K562 (cell line): ENCODE results near the gene P4HB. TPM values are rescaled to one million over a fixed set of nuclear protein-coding genes. Genes with fewer than 3 reads are reported as not detected.

Source experiments
- ATAC-seq: fragments of 200-7000 bp; cut with Tn5 transposase; 3 replicates; pipeline ENCODE4 v1.9.1; 2020; ENCODE audit warnings: moderate library complexity
- BruUV-seq: library from RNA; stranded (reverse); fragments of 400-500 nt; replicated peaks from 2 replicates; lab custom pipeline; 2021; lab: Mats Ljungman, UMichigan
- CTCF ChIA-PET: fragments of 300-600 bp; formaldehyde crosslinking; extraction: SDS; loops from one replicate; lab custom pipeline; 2021; ENCODE audit warnings: low intra/inter-chr PET ratio; lab: Yijun Ruan, JAX
- POLR2A ChIA-PET: fragments of 300-600, 350-650 bp; sonication (Branson Sonifier 250); formaldehyde crosslinking; extraction: SDS; loops from one replicate; lab custom pipeline; 2021; ENCODE audit warnings: antibody characterized with exemption, inconsistent platforms; lab: Yijun Ruan, JAX
- DNase-seq, 4 experiments: peaks; one replicate each; pipeline versions ENCODE4 v3.0.0 to v3.0.0-alpha.2; 2011 to 2018; ENCODE audit warnings: low spot score in 3 of 4, mixed read lengths in 3 of 4; ENCODE audit errors: extremely low read depth in 1 of 4
- FAIRE-seq: peaks from 2 replicates; lab custom pipeline; 2011; peaks lifted over from hg19 to GRCh38; lab: Jason Lieb, UNC
- H2AFZ ChIP-seq: 2 replicates; pipeline ENCODE4 v1.6.0; 2011; ENCODE audit warnings: low read depth, low read length, control low read depth, inconsistent platforms
- H3K27ac ChIP-seq: fragments of 200-600 bp; 3 replicates; pipeline ENCODE4 v1.8.0; 2011; ENCODE audit warnings: low read depth, mild to moderate bottlenecking, control low read depth, inconsistent platforms, low read length, moderate library complexity, mixed read lengths; ENCODE audit errors: extremely low read depth
- H3K27me3 ChIP-seq, 2 experiments: fragments of 300-600 bp in 1 of 2; 2 replicates in 1 of 2; 3 replicates in 1 of 2; pipeline versions ENCODE4 v1.6.0 to v1.8.0; 2011; ENCODE audit warnings: inconsistent platforms in 2 of 2, low read length in 2 of 2, mild to moderate bottlenecking in 1 of 2, mixed read lengths in 1 of 2, moderate library complexity in 1 of 2; ENCODE audit not compliant: control insufficient read depth in 2 of 2, insufficient read depth in 2 of 2
- H3K36me3 ChIP-seq: fragments of 300-600 bp; 3 replicates; pipeline ENCODE4 v1.8.0; 2011; ENCODE audit warnings: mild to moderate bottlenecking, low read length, inconsistent platforms; ENCODE audit not compliant: control insufficient read depth, insufficient read depth
- H3K4me1 ChIP-seq, 2 experiments: fragments of 200-600 bp in 1 of 2; replicated peaks in 1 of 2; 2 replicates in 1 of 2; 3 replicates in 1 of 2; pipeline versions ENCODE4 v1.5.1 to v1.8.0; 2011; ENCODE audit warnings: inconsistent platforms in 2 of 2, low read length in 2 of 2, mild to moderate bottlenecking in 1 of 2, mixed read lengths in 1 of 2, moderate library complexity in 1 of 2; ENCODE audit not compliant: control insufficient read depth in 2 of 2, insufficient read depth in 2 of 2
- H3K4me2 ChIP-seq: 2 replicates; pipeline ENCODE4 v1.6.1; 2011; ENCODE audit warnings: low read length, control low read depth, inconsistent platforms, mixed read lengths; ENCODE audit not compliant: insufficient read depth
- H3K4me3 ChIP-seq: fragments of 200-600 bp; sonication (generic), shearing (Covaris generic); 2 replicates; pipeline ENCODE4 v1.5.1; 2016; ENCODE audit warnings: control low read depth, inconsistent platforms
- H3K79me2 ChIP-seq: fragments of 200-600 bp; 3 replicates; pipeline ENCODE4 v1.8.0; 2011; ENCODE audit warnings: low read length, inconsistent platforms; ENCODE audit not compliant: control insufficient read depth, insufficient read depth
- H3K9ac ChIP-seq, 2 experiments: 2 replicates each; pipeline versions ENCODE4 v1.6.0 to v1.6.1; 2011; ENCODE audit warnings: low read depth in 2 of 2, low read length in 2 of 2, control low read depth in 1 of 2, inconsistent platforms in 1 of 2, mild to moderate bottlenecking in 1 of 2, mixed read lengths in 1 of 2; ENCODE audit not compliant: insufficient read depth in 1 of 2
- H3K9me1 ChIP-seq: one replicate; pipeline ENCODE4 v1.6.0; 2011; ENCODE audit warnings: inconsistent platforms, mild to moderate bottlenecking, low read length, moderate library complexity; ENCODE audit not compliant: control insufficient read depth, insufficient read depth
- H3K9me3 ChIP-seq: replicated peaks from 2 replicates; pipeline ENCODE4 v1.5.1; 2011; ENCODE audit warnings: low read depth, low read length, inconsistent platforms; ENCODE audit not compliant: control insufficient read depth, insufficient read depth
- H4K20me1 ChIP-seq: replicated peaks from 2 replicates; pipeline ENCODE4 v1.6.1; 2011; ENCODE audit warnings: low read length, inconsistent platforms, mixed read lengths; ENCODE audit not compliant: control insufficient read depth, insufficient read depth
- CBFA2T3 ChIP-seq: fragments of 450-650 bp; IDR thresholded peaks from 2 replicates; pipeline ENCODE4 v1.6.1; 2017
- CGGBP1 ChIP-seq: fragments of 250-450 bp; sonication (Bioruptor Pico); IDR thresholded peaks from 2 replicates; pipeline ENCODE4 v1.9.0; 2021; ENCODE audit warnings: mild to moderate bottlenecking
- CREBBP ChIP-seq: IDR thresholded peaks from one replicate; pipeline ENCODE4 v1.6.1; 2012; ENCODE audit warnings: low read depth, mild to moderate bottlenecking, control low read depth, inconsistent platforms, low read length
- ELF2 ChIP-seq: fragments of 250-450 bp; sonication (Bioruptor Pico); IDR thresholded peaks from 2 replicates; pipeline ENCODE4 v1.5.0; 2021; ENCODE audit warnings: mild to moderate bottlenecking
- HMG20B ChIP-seq: fragments of 250-450 bp; sonication (Bioruptor Pico); IDR thresholded peaks from 2 replicates; pipeline ENCODE4 v1.5.0; 2021; ENCODE audit warnings: mild to moderate bottlenecking
- MNT ChIP-seq, 2 experiments: fragments of 450-650 bp; conservative IDR thresholded peaks; 2 replicates each; pipeline ENCODE4 v1.6.1; 2017; ENCODE audit warnings: mild to moderate bottlenecking in 2 of 2, moderate library complexity in 2 of 2
- PML ChIP-seq: IDR thresholded peaks from 2 replicates; pipeline ENCODE4 v1.6.1; 2012; ENCODE audit warnings: low read length, inconsistent platforms
- RB1 ChIP-seq: fragments of 450-650 bp; IDR thresholded peaks from 2 replicates; pipeline ENCODE4 v1.6.1; 2017; ENCODE audit warnings: low read depth, mild to moderate bottlenecking
- SIX5 ChIP-seq, 2 experiments: IDR thresholded peaks; 2 replicates each; pipeline ENCODE4 v1.6.1; 2011; ENCODE audit warnings: low read length in 2 of 2, borderline replicate concordance in 1 of 2, low read depth in 1 of 2, mild to moderate bottlenecking in 1 of 2, moderate library complexity in 1 of 2; ENCODE audit not compliant: insufficient read depth in 1 of 2
- THRAP3 ChIP-seq: fragments of 450-650 bp; IDR thresholded peaks from 2 replicates; pipeline ENCODE4 v1.6.1; 2016; ENCODE audit warnings: mild to moderate bottlenecking, inconsistent platforms, borderline replicate concordance
- ZNF146 ChIP-seq: IDR thresholded peaks from one replicate; pipeline ENCODE4 v1.6.1; 2018; ENCODE audit warnings: missing compliant biosample characterization; ENCODE audit not compliant: unreplicated experiment
- ZNF395 ChIP-seq: fragments of 200-800 bp; sonication (Bioruptor generic); IDR thresholded peaks from 2 replicates; pipeline ENCODE4 v1.6.1; 2017; ENCODE audit warnings: missing genetic modification characterization, missing compliant biosample characterization
- ZNF431 ChIP-seq: sonication (generic); formaldehyde crosslinking; IDR thresholded peaks from 2 replicates; pipeline ENCODE4 v1.8.0; 2022; ENCODE audit warnings: mild to moderate bottlenecking, missing genetic modification reagents
- ZNF830 ChIP-seq: fragments of 250-450 bp; sonication (Bioruptor Pico); IDR thresholded peaks from 2 replicates; pipeline ENCODE4 v1.5.0; 2021; ENCODE audit warnings: mild to moderate bottlenecking
- WGBS: fragments of 100-300 bp; shearing (Covaris generic); methylation state at CpG from one replicate; pipeline ENCODE4 v1.1.6; 2016; ENCODE audit warnings: low coverage, mixed read lengths; ENCODE audit not compliant: insufficient coverage; ENCODE audit errors: missing lambda C conversion rate; 5-methylcytosine and 5-hydroxymethylcytosine counted together
- in situ Hi-C: fragments of 300-500 bp; cut with MboI; formaldehyde crosslinking; loops from 4 replicates; pipeline ENCODE4 v1.15.0; 2018; ENCODE audit warnings: inconsistent platforms, mixed read lengths
- intact Hi-C: fragments of 100-400 bp; cut with micrococcal nuclease; formaldehyde crosslinking; loops from 2 replicates; pipeline ENCODE4 v1.14.2; 2022
- polyA plus RNA-seq, 8 experiments: library from polyadenylated mRNA; depleted of rRNA in 4 of 8; stranded (reverse) in 5 of 8; unstranded in 3 of 8; fragments of >200 nt; fragmentation: Nextera tagmentation in 2 of 8; fragmentation: Illumina TruSeq in 1 of 8; extraction: Ambion mirVana in 2 of 8; extraction: Trizol in 1 of 8; gene quantifications; 2 replicates each; pipeline versions ENCODE4 v1.2.1 to v1.2.3, GENCODE V29; 2011 to 2014; ENCODE audit warnings: inconsistent platforms in 1 of 8, missing spikeins in 1 of 8
- total RNA-seq, 7 experiments: library from RNA; depleted of rRNA in 6 of 7; stranded (reverse); fragments of >200 nt in 6 of 7; fragmentation: Illumina TruSeq in 2 of 7; extraction: Trizol in 2 of 7; gene quantifications; 2 replicates each; pipeline versions ENCODE4 v1.2.1 to v1.2.3, GENCODE V29; 2011 to 2021; ENCODE audit warnings: low replicate concordance in 1 of 7

P4HB gene
- total and polyA plus RNA-seq, 9 of the 15 experiments (the other 6 are each of a cell fraction or from before 2014, with no cell fraction given): 4.4 to 645 (median 325) TPM

- H3K36me3 ChIP-seq: no peaks in the 10 kb centered on the region
- CTCF ChIA-PET: no interaction called here
Measured at GRCh38 chr17:81813371-81813684, 47.0 kb downstream of the P4HB start.

More at GRCh38 chr17:81813371-81813684, 47.0 kb downstream of the P4HB start:
- FAIRE-seq (no peak), DNase-seq (no peak), ATAC-seq (no peak)
- in situ Hi-C loops: no loop called here
- Histone ChIP-seq H2AFZ (no peak overlapping the region), H3K9me1 (peaks cover 2% of the 10 kb centered on the region), H4K20me1 (peaks cover 4% of the 10 kb centered on the region), H3K4me1 (peaks cover 4 to 76% of the 10 kb centered on the region in 2 experiments; a peak in 4 of 5 replicates), H3K4me2 (no peak overlapping the region), H3K27me3 (peaks cover 6 to 40% of the 10 kb centered on the region in 2 experiments; a peak in 4 of 5 replicates), H3K9me3 (no peaks in the 10 kb centered on the region), H3K9ac (no peak overlapping the region), H3K79me2 (no peaks in the 10 kb centered on the region), H3K4me3 (no peak overlapping the region), H3K27ac (no peak overlapping the region)
- TF ChIP-seq THRAP3 (no peak), MNT (conservative IDR thresholded peaks at IDR 0.05) (no peak), CBFA2T3 (no peak), ZNF830 (no peak), SIX5 (IDR thresholded peaks at IDR 0.05; ENCODE audit: borderline replicate concordance in 1 of 2, insufficient read depth in 1 of 2, low read depth in 1 of 2, low read length in 2 of 2) (no peak), ZNF395 (no peak), RB1 (no peak), ZNF431 (no peak), ELF2 (CRISPR knock-in tag) (no peak), CGGBP1 (no peak), ZNF146 (CRISPR knock-in tag) (no peak), PML (no peak), HMG20B (no peak), CREBBP (no peak)
- no TSS peak for BruUV-seq
- POLR2A ChIA-PET: no interaction called here
- intact Hi-C loops: no loop called here
- WGBS: 32% methylated on average over 15 of the region's 15 CpGs
